Gastroesophageal sphincter (tissue), 4 donors: ENCODE data around the gene LLGL1. TPM values are rescaled to one million over a fixed set of nuclear protein-coding genes. Genes with fewer than 3 reads are reported as not detected.
"Not testable (repeated sequence)": the region's sequence is repeated elsewhere in the genome, so short reads cannot be mapped to it uniquely, and the experiment has no call there.

ENCODE experiments used
- ATAC-seq: fragments of 150-250 bp; one replicate; pipeline ENCODE4 v1.9.1; 2016; ENCODE audit warnings: mild to moderate bottlenecking, moderate library complexity
- H3K27ac ChIP-seq, 4 donors: fragments of 200-600 bp; sonication (generic) in 3 of 4; 1 replicate in 3 of 4; 2 replicates in 1 of 4; pipeline ENCODE4 v1.5.1; 2016 to 2019
- H3K27me3 ChIP-seq: fragments of 200-600 bp; sonication (generic); one replicate; pipeline ENCODE4 v1.5.1; 2019
- H3K36me3 ChIP-seq, 2 donors: fragments of 200-600 bp; sonication (generic); one replicate each; pipeline ENCODE4 v1.5.1; 2019; ENCODE audit warnings: control low read depth in 1 of 2
- H3K4me1 ChIP-seq, 3 donors: fragments of 200-600 bp; sonication (generic); 1 replicate in 2 of 3; 2 replicates in 1 of 3; pipeline ENCODE4 v1.5.1; 2016 to 2019; ENCODE audit warnings: control low read depth in 2 of 3
- H3K4me3 ChIP-seq, 2 donors: fragments of 200-600 bp; sonication (generic); one replicate each; pipeline ENCODE4 v1.5.1; 2019; ENCODE audit warnings: mild to moderate bottlenecking in 1 of 2, moderate library complexity in 1 of 2
- H3K9me3 ChIP-seq, 3 donors: fragments of 200-600 bp; sonication (generic); one replicate each; pipeline ENCODE4 v1.5.1; 2017 to 2019; ENCODE audit warnings: control low read depth in 2 of 3
- EP300 ChIP-seq: sonication (generic); formaldehyde crosslinking; IDR thresholded peaks from one replicate; pipeline ENCODE4 v1.6.1; 2017; ENCODE audit warnings: antibody characterized with exemption, mild to moderate bottlenecking
- POLR2A ChIP-seq, 2 donors: fragments of 450-650 bp; IDR thresholded peaks; one replicate each; pipeline ENCODE4 v1.6.1; 2017; ENCODE audit warnings: antibody characterized with exemption in 2 of 2, mild to moderate bottlenecking in 2 of 2, moderate library complexity in 1 of 2
- POLR2AphosphoS5 ChIP-seq: sonication (generic); formaldehyde crosslinking; IDR thresholded peaks from one replicate; pipeline ENCODE4 v1.6.1; 2017; ENCODE audit warnings: antibody characterized with exemption
- WGBS, 2 donors: methylation state at CpG; one replicate each; pipeline ENCODE4 v1.1.5; 2018; ENCODE audit warnings: low coverage in 1 of 2; 5-methylcytosine and 5-hydroxymethylcytosine counted together
- total RNA-seq, 4 donors: library from RNA; depleted of rRNA; stranded (reverse); fragments of >200 nt; gene quantifications; one replicate each; pipeline ENCODE4 v1.1.0, GENCODE V29; 2016
- TF ChIP-seq, protein P1 (sequence below), 4 experiments: fragments of 200-600 bp in 2 of 4; fragments of 450-650 bp in 2 of 4; sonication (generic) in 1 of 4; IDR thresholded peaks; one replicate each; pipeline ENCODE4 v1.5.1; 2017 to 2019; ENCODE audit warnings: antibody characterized with exemption in 4 of 4, mild to moderate bottlenecking in 2 of 4, moderate library complexity in 2 of 4

LLGL1 gene
- total RNA-seq, 4 donors from 2014 or later = 16.7 to 31.7 (median 22.1) TPM

DNA sequence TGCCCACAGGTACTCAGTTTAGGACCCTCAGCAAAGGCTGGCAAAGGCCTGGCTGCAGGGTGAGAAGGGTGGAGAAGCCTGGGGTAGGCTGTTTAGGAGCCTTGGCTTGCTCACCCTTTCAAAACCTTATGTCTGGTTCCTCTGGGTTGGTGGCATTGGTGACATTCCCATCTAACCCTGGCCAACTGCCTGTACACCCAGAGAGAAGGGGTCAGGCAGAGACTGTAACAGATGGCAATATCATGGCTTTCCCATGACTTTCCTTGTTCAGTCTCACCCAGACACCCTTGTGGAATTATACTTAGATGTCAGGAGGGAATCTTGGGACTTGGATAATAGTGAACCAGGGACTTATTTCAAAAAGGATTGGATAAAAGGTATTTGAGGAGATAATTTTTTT, 18.5 kb upstream of the LLGL1 start:
- no peak for ATAC-seq
- H3K9me3 ChIP-seq = no peaks in the 10 kb centered on the region
- peaks cover 0 to 95% of the 10 kb centered on the region in 2 donors for H3K36me3 ChIP-seq
- H3K27me3 ChIP-seq = no peaks in the 10 kb centered on the region
- TF ChIP-seq POLR2AphosphoS5 = no peak
- no peak for TF ChIP-seq POLR2A (IDR thresholded peaks at IDR 0.05)
- TF ChIP-seq EP300 = no peak
- TF ChIP-seq, protein P1, sequence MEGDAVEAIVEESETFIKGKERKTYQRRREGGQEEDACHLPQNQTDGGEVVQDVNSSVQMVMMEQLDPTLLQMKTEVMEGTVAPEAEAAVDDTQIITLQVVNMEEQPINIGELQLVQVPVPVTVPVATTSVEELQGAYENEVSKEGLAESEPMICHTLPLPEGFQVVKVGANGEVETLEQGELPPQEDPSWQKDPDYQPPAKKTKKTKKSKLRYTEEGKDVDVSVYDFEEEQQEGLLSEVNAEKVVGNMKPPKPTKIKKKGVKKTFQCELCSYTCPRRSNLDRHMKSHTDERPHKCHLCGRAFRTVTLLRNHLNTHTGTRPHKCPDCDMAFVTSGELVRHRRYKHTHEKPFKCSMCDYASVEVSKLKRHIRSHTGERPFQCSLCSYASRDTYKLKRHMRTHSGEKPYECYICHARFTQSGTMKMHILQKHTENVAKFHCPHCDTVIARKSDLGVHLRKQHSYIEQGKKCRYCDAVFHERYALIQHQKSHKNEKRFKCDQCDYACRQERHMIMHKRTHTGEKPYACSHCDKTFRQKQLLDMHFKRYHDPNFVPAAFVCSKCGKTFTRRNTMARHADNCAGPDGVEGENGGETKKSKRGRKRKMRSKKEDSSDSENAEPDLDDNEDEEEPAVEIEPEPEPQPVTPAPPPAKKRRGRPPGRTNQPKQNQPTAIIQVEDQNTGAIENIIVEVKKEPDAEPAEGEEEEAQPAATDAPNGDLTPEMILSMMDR (IDR thresholded peaks at IDR 0.05) = no peak
- no peak overlapping the region for H3K4me3 ChIP-seq
- peaks cover 0 to 42% (median 0%) of the 10 kb centered on the region in 3 donors for H3K4me1 ChIP-seq
- no peak overlapping the region for H3K27ac ChIP-seq

DNA sequence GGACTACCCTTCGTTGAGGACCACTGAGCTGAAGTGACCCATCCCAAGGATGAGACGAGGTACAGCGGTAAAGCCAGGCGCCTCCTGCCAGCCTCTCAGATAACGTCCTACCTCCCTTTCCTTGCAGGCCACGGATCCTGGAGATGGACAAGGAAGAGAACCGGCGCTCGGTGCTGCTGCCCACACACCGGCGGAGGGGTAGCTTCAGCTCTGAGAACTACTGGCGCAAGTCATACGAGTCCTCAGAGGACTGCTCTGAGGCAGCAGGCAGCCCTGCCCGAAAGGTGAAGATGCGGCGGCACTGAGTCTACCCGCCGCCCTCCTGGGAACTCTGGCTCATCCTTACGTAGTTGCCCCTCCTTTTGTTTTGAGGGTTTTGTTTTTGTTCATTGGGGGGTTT, 17.3 kb upstream of the LLGL1 start:
- Histone ChIP-seq H3K36me3 (peaks cover 0 to 88% of the 10 kb centered on the region in 2 donors), H3K4me1 (peaks cover 0 to 31% (median 0%) of the 10 kb centered on the region in 3 donors), H3K9me3 (no peaks in the 10 kb centered on the region), H3K27me3 (no peaks in the 10 kb centered on the region), H3K27ac (no peak overlapping the region), H3K4me3 (no peak overlapping the region)
- ATAC-seq = no peak
- TF ChIP-seq POLR2AphosphoS5 (no peak), POLR2A (IDR thresholded peaks at IDR 0.05) (no peak), EP300 (no peak)
- TF ChIP-seq, protein P1 (IDR thresholded peaks at IDR 0.05) = no peak
- WGBS, 2 donors = 93% methylated on average over 9 of the region's 19 CpGs; no CpG with 5 or more reads in 1 of the 2 donors

DNA sequence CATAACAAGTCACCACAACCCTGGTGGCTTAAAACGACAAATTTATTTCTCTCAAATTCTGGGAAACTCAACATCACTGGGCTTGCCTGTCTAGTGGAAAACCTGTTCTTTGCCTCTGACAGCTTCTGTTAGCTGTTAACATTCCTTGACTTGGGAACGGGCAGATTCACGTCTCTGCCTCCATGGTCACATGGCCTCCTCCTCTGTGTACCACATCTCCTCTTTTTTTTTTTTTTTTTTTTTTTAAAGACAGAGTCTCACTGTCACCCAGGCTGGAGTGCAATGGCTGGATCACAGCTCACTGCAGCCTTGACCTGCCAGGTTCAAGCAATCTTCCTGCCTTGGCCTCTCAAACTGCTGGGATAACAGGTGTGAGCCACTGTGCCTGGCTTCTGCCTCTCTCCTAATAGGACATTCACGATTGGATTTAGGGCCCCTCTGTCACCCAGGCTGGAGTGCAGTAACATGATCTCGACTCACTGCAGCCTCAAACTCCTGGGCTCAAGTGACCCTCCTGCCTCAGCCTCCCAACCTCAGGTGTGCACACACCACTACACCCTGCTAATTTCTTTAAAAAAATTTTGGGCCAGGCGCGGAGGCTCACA, 11.7 kb upstream of the LLGL1 start:
- Histone ChIP-seq H3K9me3 (no peaks in the 10 kb centered on the region), H3K4me1 (peaks cover 0 to 6% (median under 1%) of the 10 kb centered on the region in 3 donors), H3K4me3 (no peak overlapping the region), H3K27me3 (no peaks in the 10 kb centered on the region), H3K36me3 (peaks cover 0 to 33% of the 10 kb centered on the region in 2 donors), H3K27ac (no peak overlapping the region)
- ATAC-seq = no peak
- TF ChIP-seq POLR2AphosphoS5 (no peak), EP300 (no peak), POLR2A (IDR thresholded peaks at IDR 0.05) (no peak)
- TF ChIP-seq, protein P1 (IDR thresholded peaks at IDR 0.05) = no peak
- WGBS, 2 donors = 19 to 45% methylated on average over 3 to 4 of the region's 7 CpGs

DNA sequence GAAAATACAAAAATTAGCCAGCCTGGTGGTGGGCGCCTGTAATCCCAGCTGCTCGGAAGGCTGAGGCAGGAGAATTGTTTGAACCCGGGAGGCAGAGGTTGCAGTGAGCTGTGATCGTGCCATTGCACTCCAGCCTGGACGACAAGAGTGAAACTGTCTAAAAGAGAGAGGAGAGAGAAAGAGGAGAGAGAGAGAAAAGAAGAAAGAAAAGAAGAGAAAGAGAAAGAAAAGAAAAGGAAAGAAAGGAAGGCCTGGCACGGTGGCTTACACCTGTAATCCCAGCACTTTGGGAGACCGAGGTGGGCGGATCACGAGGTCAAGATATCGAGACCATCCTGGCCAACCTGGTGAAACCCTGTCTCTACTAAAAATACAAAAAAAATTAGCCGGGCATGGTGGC, 8.5 kb upstream of the LLGL1 start:
- H3K4me1 ChIP-seq = peaks cover 0 to 13% (median 6%) of the 10 kb centered on the region in 3 donors
- not testable (repeated sequence) for H3K9me3 ChIP-seq, H3K36me3 ChIP-seq, H3K27ac ChIP-seq, H3K27me3 ChIP-seq, ATAC-seq, H3K4me3 ChIP-seq
- 73 to 75% methylated on average over 8 to 9 of the region's 11 CpGs for WGBS, 2 donors

DNA sequence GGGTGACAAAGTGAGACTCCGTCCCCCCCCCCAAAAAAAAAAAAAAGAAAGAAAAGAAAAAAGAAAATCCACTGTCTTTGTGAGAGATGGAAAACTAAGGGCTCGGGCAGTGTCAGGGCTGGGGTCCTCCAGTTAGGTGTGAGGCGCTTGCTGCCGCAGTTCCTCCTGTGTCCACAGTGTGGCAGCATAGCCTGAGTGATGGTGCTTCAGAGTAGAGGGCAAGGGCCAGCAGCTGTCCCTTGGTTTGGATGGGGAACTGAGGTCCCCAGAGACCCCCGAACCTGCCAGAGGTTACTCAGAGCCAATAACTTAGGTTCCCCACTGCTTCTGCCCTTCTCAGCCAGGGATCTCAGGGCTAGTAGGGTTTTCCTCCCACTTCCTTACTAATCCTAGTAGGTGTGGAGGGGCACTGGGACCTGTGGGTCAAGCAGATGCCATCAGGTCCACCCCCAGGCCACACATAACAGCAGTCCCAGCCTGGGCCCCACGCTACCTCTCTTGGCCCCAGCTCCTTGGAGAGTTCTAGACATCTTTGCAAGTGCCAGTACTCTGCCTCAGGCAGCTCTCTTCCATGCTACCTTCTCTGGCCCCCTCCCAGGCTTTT, 7.9 kb upstream of the LLGL1 start:
- H3K9me3 ChIP-seq = no peaks in the 10 kb centered on the region
- no peak overlapping the region for H3K27ac ChIP-seq
- H3K4me1 ChIP-seq = peaks cover 0 to 13% (median 6%) of the 10 kb centered on the region in 3 donors
- no peaks in the 10 kb centered on the region for H3K36me3 ChIP-seq
- 5 to 63% methylated on average over 1 to 4 of the region's 6 CpGs for WGBS, 2 donors
- H3K4me3 ChIP-seq = no peak overlapping the region
- peak; percentile 86 for ATAC-seq
- TF ChIP-seq, protein P1 (IDR thresholded peaks at IDR 0.05) = peak in 3 of 4 experiments; percentile 78 to 90 (median 87)
- TF ChIP-seq POLR2AphosphoS5 = no peak
- no peak for TF ChIP-seq EP300
- no peak for TF ChIP-seq POLR2A (IDR thresholded peaks at IDR 0.05)
- no peaks in the 10 kb centered on the region for H3K27me3 ChIP-seq
